ENCODE measurements around the gene AMPH. TPM values are rescaled to one million over a fixed set of nuclear protein-coding genes. Genes with fewer than 3 reads are reported as not detected.

AMPH gene
- total and polyA plus RNA-seq, 9 of the 15 experiments (the other 6 are each of a cell fraction or from before 2014, with no cell fraction given): 0.03 to 0.35 TPM; not detected in 7

DNA sequence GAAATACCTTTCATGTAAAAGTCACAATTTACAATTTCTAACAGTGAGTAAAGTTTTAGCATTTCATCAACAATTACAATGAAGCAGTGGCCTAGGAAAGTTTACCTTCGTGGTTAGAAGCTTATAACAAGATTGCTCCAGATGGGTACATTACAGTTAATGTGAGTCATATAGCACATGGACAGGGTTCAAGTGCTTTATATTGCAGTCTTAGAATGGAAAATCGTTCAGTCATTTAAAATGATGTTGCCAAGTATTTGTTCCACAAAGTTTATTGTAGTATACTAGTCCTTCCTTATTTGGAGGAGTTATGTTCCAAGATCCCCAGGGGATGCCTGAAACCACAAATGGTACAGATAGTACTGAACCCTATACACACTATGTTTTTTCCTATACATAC, 183.1 kb downstream of the AMPH start:
- CTCF ChIA-PET (ENCODE audit: low intra/inter-chr PET ratio): no interaction called here
- H3K9me1 ChIP-seq (ENCODE audit: control insufficient read depth, insufficient read depth, low read length): no peaks in the 10 kb centered on the region
- POLR2A ChIA-PET: no interaction called here
- no peak overlapping the region for H3K9ac ChIP-seq (ENCODE audit: insufficient read depth in 1 of 2, low read depth in 2 of 2, low read length in 2 of 2)
- H4K20me1 ChIP-seq (replicated peaks; ENCODE audit: control insufficient read depth, insufficient read depth, low read length): no peaks in the 10 kb centered on the region
- no peak overlapping the region for H3K27ac ChIP-seq (ENCODE audit: extremely low read depth, low read depth, low read length)
- in situ Hi-C loops (cut with MboI) (no loop called here), intact Hi-C loops (cut with micrococcal nuclease) (no loop called here)
- no peak overlapping the region for H3K4me2 ChIP-seq (ENCODE audit: insufficient read depth, low read length)
- no peak overlapping the region for H3K4me3 ChIP-seq
- no peak overlapping the region for H2AFZ ChIP-seq (ENCODE audit: low read depth, low read length)
- no peaks in the 10 kb centered on the region for H3K36me3 ChIP-seq (ENCODE audit: control insufficient read depth, insufficient read depth, low read length)
- 0% methylated on average over 2 of the region's 2 CpGs for WGBS (ENCODE audit: insufficient coverage, low coverage, missing lambda C conversion rate)
- DNase-seq (ENCODE audit: extremely low read depth in 1 of 4, low spot score in 3 of 4) (no peak), FAIRE-seq (no peak), ATAC-seq (no peak)
- no peaks in the 10 kb centered on the region for H3K27me3 ChIP-seq (ENCODE audit: control insufficient read depth in 2 of 2, insufficient read depth in 2 of 2, low read length in 2 of 2)
- H3K9me3 ChIP-seq (replicated peaks; ENCODE audit: control insufficient read depth, insufficient read depth, low read depth, low read length): no peaks in the 10 kb centered on the region
- TF ChIP-seq U2AF1 (optimal IDR thresholded peaks at IDR 0.05; ENCODE audit: low read depth, low read length) (no peak), TARDBP (IDR thresholded peaks at IDR 0.05) (no peak), ZEB2 (IDR thresholded peaks at IDR 0.05) (no peak), KDM1A (IDR thresholded peaks at IDR 0.05) (no peak), CBX2 (IDR thresholded peaks at IDR 0.05; ENCODE audit: insufficient read depth, low read length, poor library complexity, severe bottlenecking) (no peak), CTBP1 (IDR thresholded peaks at IDR 0.05; ENCODE audit: borderline replicate concordance) (no peak), DNMT1 (IDR thresholded peaks at IDR 0.05) (no peak)
- TF ChIP-seq, protein P1, sequence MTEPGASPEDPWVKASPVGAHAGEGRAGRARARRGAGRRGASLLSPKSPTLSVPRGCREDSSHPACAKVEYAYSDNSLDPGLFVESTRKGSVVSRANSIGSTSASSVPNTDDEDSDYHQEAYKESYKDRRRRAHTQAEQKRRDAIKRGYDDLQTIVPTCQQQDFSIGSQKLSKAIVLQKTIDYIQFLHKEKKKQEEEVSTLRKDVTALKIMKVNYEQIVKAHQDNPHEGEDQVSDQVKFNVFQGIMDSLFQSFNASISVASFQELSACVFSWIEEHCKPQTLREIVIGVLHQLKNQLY (CRISPR knock-in tag; conservative IDR thresholded peaks at IDR 0.05): no peak
- H3K4me1 ChIP-seq (replicated peaks in 1 of 2; ENCODE audit: control insufficient read depth in 2 of 2, insufficient read depth in 2 of 2, low read length in 2 of 2): no peaks in the 10 kb centered on the region
- no peaks in the 10 kb centered on the region for H3K79me2 ChIP-seq (ENCODE audit: control insufficient read depth, insufficient read depth, low read length)
- BruUV-seq (replicated peaks): no TSS peak

All from K562 (cell line).